Measurements from ENCODE around the gene SHISA9. TPM values are rescaled to one million over a fixed set of nuclear protein-coding genes. Genes with fewer than 3 reads are reported as not detected.

The SHISA9 gene
- total and polyA plus RNA-seq, 12 donors = 0.04 to 4.8 (median 0.35) TPM

DNA sequence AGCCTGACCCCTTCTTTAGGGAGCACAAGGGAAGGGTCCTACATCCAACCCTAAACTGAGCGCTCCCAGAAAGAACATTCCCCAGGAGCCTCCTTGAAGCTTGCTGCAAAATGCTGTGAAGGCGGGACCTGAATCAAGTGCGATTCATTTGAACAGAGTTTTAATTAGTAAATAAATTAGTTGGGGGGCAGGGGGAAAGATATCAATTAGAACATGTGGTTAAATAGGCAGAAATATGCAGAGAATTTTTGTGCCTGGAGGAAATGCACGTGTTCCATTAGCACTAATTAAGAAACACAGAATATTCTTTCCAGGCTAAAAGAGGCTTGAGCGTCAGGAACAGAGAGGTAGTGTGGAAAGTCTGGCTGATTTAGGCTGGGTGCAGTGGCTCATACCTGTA is 38.5 kb upstream of the SHISA9 start:
- Histone ChIP-seq H3K36me3 (replicated peaks in 1 of 2) (no peaks in the 10 kb centered on the region), H3K27me3 (no peaks in the 10 kb centered on the region), H3K4me3 (no peak overlapping the region), H3K27ac (no peak overlapping the region), H3K4me1 (replicated peaks in 1 of 2) (no peaks in the 10 kb centered on the region), H3K9me3 (replicated peaks in 1 of 3) (no peaks in the 10 kb centered on the region)
- WGBS, 4 donors = 71 to 82% (median 75%) methylated on average over 5 of the region's 5 CpGs
- intact Hi-C loops (cut with DNase I) = no loop called here
- TF ChIP-seq POLR2A (IDR thresholded peaks at IDR 0.05) = no peak
- TF ChIP-seq, protein P1, sequence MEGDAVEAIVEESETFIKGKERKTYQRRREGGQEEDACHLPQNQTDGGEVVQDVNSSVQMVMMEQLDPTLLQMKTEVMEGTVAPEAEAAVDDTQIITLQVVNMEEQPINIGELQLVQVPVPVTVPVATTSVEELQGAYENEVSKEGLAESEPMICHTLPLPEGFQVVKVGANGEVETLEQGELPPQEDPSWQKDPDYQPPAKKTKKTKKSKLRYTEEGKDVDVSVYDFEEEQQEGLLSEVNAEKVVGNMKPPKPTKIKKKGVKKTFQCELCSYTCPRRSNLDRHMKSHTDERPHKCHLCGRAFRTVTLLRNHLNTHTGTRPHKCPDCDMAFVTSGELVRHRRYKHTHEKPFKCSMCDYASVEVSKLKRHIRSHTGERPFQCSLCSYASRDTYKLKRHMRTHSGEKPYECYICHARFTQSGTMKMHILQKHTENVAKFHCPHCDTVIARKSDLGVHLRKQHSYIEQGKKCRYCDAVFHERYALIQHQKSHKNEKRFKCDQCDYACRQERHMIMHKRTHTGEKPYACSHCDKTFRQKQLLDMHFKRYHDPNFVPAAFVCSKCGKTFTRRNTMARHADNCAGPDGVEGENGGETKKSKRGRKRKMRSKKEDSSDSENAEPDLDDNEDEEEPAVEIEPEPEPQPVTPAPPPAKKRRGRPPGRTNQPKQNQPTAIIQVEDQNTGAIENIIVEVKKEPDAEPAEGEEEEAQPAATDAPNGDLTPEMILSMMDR (IDR thresholded peaks at IDR 0.05) = no peak
- no peak for DNase-seq

DNA sequence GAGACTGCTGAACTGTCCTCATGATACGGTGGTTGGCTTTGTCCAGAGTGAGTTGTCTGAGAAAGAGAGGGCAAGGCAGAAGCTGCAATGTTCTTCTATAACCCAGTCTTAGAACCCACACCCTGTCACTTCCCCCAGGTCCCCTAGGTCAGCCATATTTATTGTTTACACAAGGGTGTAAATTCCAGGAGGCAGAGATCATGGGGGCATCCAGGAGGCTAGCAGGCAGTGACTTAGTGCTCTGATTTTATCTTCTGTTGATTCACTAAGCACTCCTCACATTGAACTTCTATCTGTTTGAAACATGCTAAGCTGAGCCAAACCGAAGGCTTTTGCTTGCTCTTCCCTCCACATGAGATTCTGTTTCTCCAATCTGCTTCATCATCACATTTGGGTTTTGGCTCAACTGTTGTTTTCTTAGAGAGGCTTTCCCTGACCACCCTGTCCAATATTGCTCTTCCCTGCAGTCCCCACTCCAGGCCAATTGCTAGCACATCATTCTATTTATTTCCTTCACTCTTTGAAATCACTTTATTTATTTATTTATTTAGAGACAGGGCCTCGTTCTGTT is 34.3 kb upstream of the SHISA9 start:
- intact Hi-C loops (cut with DNase I) = no loop called here

DNA sequence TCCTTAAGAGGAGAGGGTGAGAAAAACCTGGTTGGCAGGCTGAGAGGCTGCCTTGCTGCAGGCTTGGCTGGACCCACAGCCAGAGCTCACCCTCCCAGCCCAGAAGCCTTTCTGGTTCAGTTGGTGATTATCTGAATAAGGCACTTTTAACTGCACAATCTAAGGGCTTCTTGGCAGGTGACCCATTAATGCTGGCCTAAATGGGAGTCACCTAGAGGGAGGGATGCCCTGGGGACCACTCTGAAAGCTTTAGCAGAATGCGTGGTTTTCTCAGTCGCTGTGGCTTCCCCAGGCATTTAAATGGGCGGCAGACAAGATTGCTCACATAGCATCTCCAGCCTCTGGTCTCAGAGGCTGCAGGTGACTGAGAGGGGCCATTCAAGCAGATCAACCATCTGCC is 33.2 kb upstream of the SHISA9 start:
- WGBS, 4 donors = 69 to 86% (median 69%) methylated on average over 2 to 3 of the region's 3 CpGs
- Histone ChIP-seq H3K36me3 (replicated peaks in 1 of 2) (no peaks in the 10 kb centered on the region), H3K4me1 (replicated peaks in 1 of 2) (no peaks in the 10 kb centered on the region), H3K27me3 (no peaks in the 10 kb centered on the region), H3K9me3 (replicated peaks in 1 of 3) (no peaks in the 10 kb centered on the region), H3K4me3 (no peak overlapping the region), H3K27ac (no peak overlapping the region)
- no peak for DNase-seq
- no peak for TF ChIP-seq POLR2A (IDR thresholded peaks at IDR 0.05)
- TF ChIP-seq, protein P1 (IDR thresholded peaks at IDR 0.05) = no peak
- intact Hi-C loops (cut with DNase I) = no loop called here

More for the DNA sequence above, 34.3 kb upstream of the SHISA9 start:
- Histone ChIP-seq H3K4me3 (no peak overlapping the region), H3K27me3 (no peaks in the 10 kb centered on the region), H3K36me3 (replicated peaks in 1 of 2) (no peaks in the 10 kb centered on the region), H3K4me1 (replicated peaks in 1 of 2) (no peaks in the 10 kb centered on the region), H3K9me3 (replicated peaks in 1 of 3) (no peaks in the 10 kb centered on the region), H3K27ac (no peak overlapping the region)
- no peak for TF ChIP-seq POLR2A (IDR thresholded peaks at IDR 0.05)
- TF ChIP-seq, protein P1 (IDR thresholded peaks at IDR 0.05) = no peak
- 60 to 69% (median 63%) methylated on average over 3 of the region's 3 CpGs for WGBS, 4 donors
- no peak for DNase-seq

GRCh38 chr16:12868788-12869187 is 32.6 kb upstream of the SHISA9 start:
- Histone ChIP-seq H3K27ac (no peak overlapping the region), H3K4me1 (replicated peaks in 1 of 2) (no peaks in the 10 kb centered on the region), H3K36me3 (replicated peaks in 1 of 2) (no peaks in the 10 kb centered on the region), H3K4me3 (no peak overlapping the region), H3K27me3 (no peaks in the 10 kb centered on the region), H3K9me3 (replicated peaks in 1 of 3) (no peaks in the 10 kb centered on the region)
- TF ChIP-seq, protein P1 (IDR thresholded peaks at IDR 0.05) = no peak
- no peak for TF ChIP-seq POLR2A (IDR thresholded peaks at IDR 0.05)
- WGBS, 4 donors = 74 to 84% (median 78%) methylated on average over 8 of the region's 8 CpGs
- no peak for DNase-seq
- intact Hi-C loops (cut with DNase I) = no loop called here
